ENCODE measurements around the gene SEPTIN5. TPM values are rescaled to one million over a fixed set of nuclear protein-coding genes. Genes with fewer than 3 reads are reported as not detected.

The SEPTIN5 gene
- total and polyA plus RNA-seq, 4 experiments from 2014 or later, result not detected

DNA sequence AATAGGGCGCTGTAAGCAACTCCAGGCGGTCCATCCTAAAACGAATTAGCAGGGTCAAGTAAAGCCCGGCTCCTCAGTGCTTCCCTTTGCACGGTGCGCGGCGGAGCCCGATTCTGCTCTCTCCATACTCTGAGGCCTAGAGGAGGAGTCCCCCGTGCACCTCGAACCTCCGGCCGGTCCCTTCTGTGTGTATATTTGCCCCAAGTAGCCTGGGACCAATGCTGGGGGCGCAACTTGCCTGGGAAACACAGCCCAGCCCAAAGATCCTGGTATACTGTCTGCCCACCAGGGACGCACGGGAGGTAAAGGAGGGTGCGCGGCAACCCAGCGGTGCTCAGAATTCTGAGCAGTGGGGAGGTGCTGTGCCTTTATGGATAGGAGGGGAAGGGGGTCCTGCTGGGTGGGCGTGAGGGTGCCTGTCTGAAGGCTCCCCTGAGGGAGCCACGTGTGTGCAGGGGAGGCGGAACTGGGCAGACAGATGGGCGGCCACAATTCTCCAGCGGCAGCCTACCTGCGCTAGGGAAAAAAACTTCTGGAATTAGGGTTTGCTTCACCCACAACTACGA lies 41.5 kb downstream of the SEPTIN5 start:
- ChIA-PET CTCF (ENCODE audit: partially characterized antibody) (interaction anchor here (0.6 to 5.8 kb wide), 16 partner anchors 8 to 160 kb away, joined by 3 to 61 read pairs (median 3); partner anchors contain the start of genes GNB1L and RTL10), POLR2A (ENCODE audit: partially characterized antibody) (interaction anchor here (0.9 to 1.0 kb wide), 2 partner anchors 136 to 155 kb away, joined by 6 to 8 read pairs; no protein-coding TSS in a partner anchor)
- peaks cover 18 to 37% (median 26%) of the 10 kb centered on the region in 4 donors for H3K4me1 Mint-ChIP-seq
- Histone ChIP-seq H3K27me3 (ENCODE audit: insufficient read depth, low read length) (peaks cover 22% of the 10 kb centered on the region), H3K4me3 (ENCODE audit: low read length in 2 of 2) (peak overlapping the region in 1 of 2 donors; percentile 47), H3K9me3 (ENCODE audit: control insufficient read depth in 1 of 2, low read length in 2 of 2) (no peaks in the 10 kb centered on the region), H3K27ac (ENCODE audit: low read depth, low read length) (no peak overlapping the region), H3K4me1 (ENCODE audit: insufficient read depth, low read length) (peaks cover 33% of the 10 kb centered on the region), H3K36me3 (ENCODE audit: insufficient read depth, low read length) (no peaks in the 10 kb centered on the region)
- H3K36me3 Mint-ChIP-seq, result no peaks in the 10 kb centered on the region
- H3K9me3 Mint-ChIP-seq, result peaks cover 0 to 5% (median 0%) of the 10 kb centered on the region in 8 donors
- intact Hi-C loops (cut with micrococcal nuclease), result loop anchor here (1.0 to 5.0 kb wide), 4 partner anchors 26 to 191 kb away; no protein-coding TSS in a partner anchor
- H3K4me3 Mint-ChIP-seq, result peak overlapping the region; percentile 14 to 83 (median 68)
- H3K27me3 Mint-ChIP-seq, result peaks cover 37 to 38% of the 10 kb centered on the region in 2 donors
- DNase-seq, result no peak
- no peak overlapping the region for H3K27ac Mint-ChIP-seq

DNA sequence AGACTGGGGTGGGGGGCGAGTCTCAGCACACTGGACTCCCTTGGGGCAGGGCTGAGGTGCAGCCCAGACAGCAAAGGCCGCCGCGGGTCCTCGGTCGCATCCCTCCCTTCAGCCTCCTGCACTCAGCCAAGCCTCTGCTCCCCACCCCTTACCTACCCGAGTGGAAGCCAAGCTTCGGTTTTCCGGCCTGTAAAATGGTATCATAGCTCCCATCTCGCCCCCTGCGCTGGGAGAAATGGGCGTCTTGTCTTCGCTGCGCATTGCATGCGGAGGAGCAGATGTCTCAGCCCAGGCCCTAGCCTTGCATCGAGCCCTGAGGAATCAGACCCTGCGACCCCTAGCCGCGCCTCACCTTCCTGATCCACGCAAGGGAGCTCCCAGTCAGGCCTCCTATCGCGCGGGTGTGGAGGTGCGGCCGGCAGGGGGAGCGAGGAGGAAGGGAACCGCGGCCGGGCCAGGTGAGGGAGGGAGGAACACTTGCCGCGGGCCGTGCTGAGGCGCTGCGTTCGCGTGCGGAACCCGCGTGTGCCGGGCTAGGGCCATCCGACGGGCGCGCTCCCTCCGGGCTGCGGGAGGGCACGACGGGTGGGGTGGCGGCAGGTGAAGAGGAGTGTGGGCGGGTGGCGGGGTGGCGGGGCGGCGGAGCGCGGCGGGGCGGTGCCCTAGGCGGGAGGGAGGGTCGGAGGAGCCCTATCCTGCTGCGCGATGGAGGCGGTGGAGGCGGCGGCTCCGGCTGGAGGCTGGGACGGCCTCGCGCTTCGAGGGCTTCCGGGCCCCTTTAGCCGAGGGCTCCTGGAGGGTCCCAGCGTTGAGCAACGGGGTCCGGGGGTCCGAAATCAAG lies 42.2 kb downstream of the SEPTIN5 start:
- Mint-ChIP-seq H3K4me3 (peak overlapping the region; percentile 55 to 83 (median 70)), H3K9me3 (peaks cover 0 to 5% (median 0%) of the 10 kb centered on the region in 8 donors), H3K27me3 (peaks cover 37 to 38% of the 10 kb centered on the region in 2 donors), H3K36me3 (no peaks in the 10 kb centered on the region), H3K27ac (no peak overlapping the region), H3K4me1 (peaks cover 19 to 39% (median 27%) of the 10 kb centered on the region in 4 donors)
- POLR2A ChIA-PET (ENCODE audit: partially characterized antibody), result interaction anchor here (0.9 to 1.0 kb wide), 2 partner anchors 135 to 154 kb away, joined by 6 to 8 read pairs; no protein-coding TSS in a partner anchor
- Histone ChIP-seq H3K4me3 (ENCODE audit: low read length in 2 of 2) (peak overlapping the region in 1 of 2 donors; percentile 47), H3K36me3 (ENCODE audit: insufficient read depth, low read length) (no peaks in the 10 kb centered on the region), H3K4me1 (ENCODE audit: insufficient read depth, low read length) (peaks cover 33% of the 10 kb centered on the region), H3K27me3 (ENCODE audit: insufficient read depth, low read length) (peaks cover 22% of the 10 kb centered on the region), H3K9me3 (ENCODE audit: control insufficient read depth in 1 of 2, low read length in 2 of 2) (no peaks in the 10 kb centered on the region), H3K27ac (ENCODE audit: low read depth, low read length) (no peak overlapping the region)
- intact Hi-C loops (cut with micrococcal nuclease), result loop anchor here (1.0 to 5.0 kb wide), 4 partner anchors 26 to 191 kb away; no protein-coding TSS in a partner anchor
- peak; percentile 61 to 70 (median 66) for DNase-seq
- CTCF ChIA-PET (ENCODE audit: partially characterized antibody), result interaction anchor here (0.6 to 5.8 kb wide), 16 partner anchors 9 to 159 kb away, joined by 3 to 61 read pairs (median 3); partner anchors contain the start of genes GNB1L and RTL10

DNA sequence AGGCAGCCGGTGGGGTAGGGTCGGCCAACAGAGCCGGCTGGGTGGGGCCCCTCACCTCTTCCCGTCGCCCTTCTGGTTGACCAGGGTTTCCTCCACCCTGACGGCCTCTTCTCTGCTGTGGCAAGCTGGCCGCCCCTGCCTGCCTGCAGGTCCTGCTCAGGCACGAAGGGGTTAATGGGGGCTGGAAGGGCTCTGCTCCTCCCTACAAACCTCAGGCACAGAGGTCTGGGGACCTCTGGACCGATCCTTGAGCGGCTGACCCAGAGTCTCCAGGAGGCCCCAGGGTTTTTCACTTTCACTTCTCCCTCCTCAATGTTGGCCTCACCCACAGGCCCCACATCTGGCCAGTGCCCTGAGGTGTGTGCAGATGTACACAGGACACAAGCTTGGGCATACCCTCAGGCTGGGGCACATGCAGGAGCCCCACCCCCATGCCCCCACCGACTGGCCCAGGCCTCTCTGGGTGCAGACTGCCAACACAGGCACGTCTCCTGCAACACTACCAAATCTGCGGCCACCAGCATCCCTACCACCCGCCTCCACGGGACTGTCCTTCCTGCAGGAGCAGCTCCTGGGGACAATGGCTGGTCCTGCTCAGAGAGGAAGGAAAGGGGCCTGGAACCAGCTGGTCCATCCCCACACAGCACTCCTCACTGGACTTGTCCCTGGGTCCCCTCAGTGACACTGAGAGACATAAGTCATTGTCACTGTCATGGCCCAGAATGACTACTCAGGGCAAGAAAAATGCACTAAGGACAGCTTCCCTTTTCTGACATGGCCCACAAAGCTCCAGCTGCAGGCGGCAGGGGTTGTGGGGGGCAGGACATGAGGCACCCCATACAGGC lies 43.1 kb downstream of the SEPTIN5 start:
- Mint-ChIP-seq H3K4me1 (peaks cover 20 to 42% (median 30%) of the 10 kb centered on the region in 4 donors), H3K4me3 (peak overlapping the region in 7 of 8 donors; percentile 35 to 88 (median 74)), H3K27me3 (peaks cover 42 to 43% of the 10 kb centered on the region in 2 donors), H3K27ac (peak overlapping the region in 1 of 7 donors; percentile 68), H3K9me3 (peaks cover 0 to 5% (median 0%) of the 10 kb centered on the region in 8 donors), H3K36me3 (no peaks in the 10 kb centered on the region)
- peak overlapping the region in 1 of 2 donors; percentile 47 for H3K4me3 ChIP-seq (ENCODE audit: low read length in 2 of 2)
- peaks cover 22% of the 10 kb centered on the region for H3K27me3 ChIP-seq (ENCODE audit: insufficient read depth, low read length)
- no peak for DNase-seq
- no peaks in the 10 kb centered on the region for H3K36me3 ChIP-seq (ENCODE audit: insufficient read depth, low read length)
- no peak overlapping the region for H3K27ac ChIP-seq (ENCODE audit: low read depth, low read length)
- POLR2A ChIA-PET (ENCODE audit: partially characterized antibody), result interaction anchor here (1.0 kb wide), 1 partner anchor 153 kb away, joined by 8 read pairs; no protein-coding TSS in a partner anchor
- intact Hi-C loops (cut with micrococcal nuclease), result loop anchor here (5.0 kb wide), 1 partner anchor 135 kb away; no protein-coding TSS in a partner anchor
- no peaks in the 10 kb centered on the region for H3K9me3 ChIP-seq (ENCODE audit: control insufficient read depth in 1 of 2, low read length in 2 of 2)
- H3K4me1 ChIP-seq (ENCODE audit: insufficient read depth, low read length), result peaks cover 33% of the 10 kb centered on the region
- CTCF ChIA-PET (ENCODE audit: partially characterized antibody), result interaction anchor here (0.8 to 5.8 kb wide), 10 partner anchors 27 to 158 kb away, joined by 3 to 61 read pairs (median 4); no protein-coding TSS in a partner anchor

DNA sequence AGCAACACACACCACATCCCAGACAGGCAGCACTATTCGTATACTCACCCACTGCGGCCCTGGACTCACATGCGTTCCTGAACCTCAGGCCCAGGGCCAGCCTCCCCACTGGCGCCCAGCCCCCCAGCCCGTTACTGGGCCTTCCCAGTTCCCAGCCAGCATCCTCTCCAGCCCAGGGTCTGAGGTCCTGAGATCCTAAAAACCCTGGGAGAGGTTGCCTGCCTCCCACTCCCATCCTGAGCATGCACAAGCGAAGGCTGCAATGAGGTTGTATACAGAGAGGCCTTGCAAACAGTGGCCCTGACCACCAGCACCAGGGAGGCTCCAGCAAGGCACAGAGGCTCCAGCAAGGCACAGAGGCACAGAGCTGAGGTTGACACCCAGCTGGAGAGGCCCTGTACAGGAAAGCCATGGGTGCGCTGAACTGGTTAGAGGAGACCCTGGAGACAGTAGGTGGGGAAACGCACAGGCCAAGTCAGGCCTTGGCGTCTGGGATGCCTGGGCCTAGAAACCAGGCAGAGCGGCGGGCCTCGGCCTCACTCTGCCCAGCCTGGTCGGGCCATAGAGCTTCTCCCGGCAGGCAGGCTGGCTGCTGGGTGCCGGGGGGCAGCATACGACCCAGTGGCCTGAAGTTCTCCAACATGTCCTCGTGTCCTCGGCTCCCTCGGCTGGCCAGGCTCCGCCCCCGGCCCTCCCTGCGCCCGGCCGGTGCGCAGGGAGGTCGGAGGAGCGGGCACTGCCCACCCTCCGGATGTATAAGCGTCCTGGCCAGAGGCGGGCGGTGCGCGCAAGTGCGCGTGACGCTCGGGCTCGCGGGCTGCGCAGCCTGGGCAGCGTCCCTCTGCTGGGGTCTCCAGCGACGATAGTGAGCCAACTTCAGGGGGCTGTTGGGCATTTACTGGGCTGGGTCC lies 43.9 kb downstream of the SEPTIN5 start:
- Mint-ChIP-seq H3K27ac (peak overlapping the region in 1 of 7 donors; percentile 68), H3K9me3 (peaks cover 0 to 5% (median 0%) of the 10 kb centered on the region in 8 donors), H3K4me3 (peak overlapping the region in 5 of 8 donors; percentile 51 to 88 (median 74)), H3K4me1 (peaks cover 20 to 42% (median 30%) of the 10 kb centered on the region in 4 donors), H3K36me3 (no peaks in the 10 kb centered on the region), H3K27me3 (peaks cover 42 to 44% of the 10 kb centered on the region in 2 donors)
- DNase-seq, result no peak
- H3K36me3 ChIP-seq (ENCODE audit: insufficient read depth, low read length), result no peaks in the 10 kb centered on the region
- ChIA-PET POLR2A (ENCODE audit: partially characterized antibody) (interaction anchor here (1.4 kb wide), 1 partner anchor 10 kb away, joined by 3 read pairs; no protein-coding TSS in a partner anchor), CTCF (ENCODE audit: partially characterized antibody) (interaction anchor here (0.8 to 5.8 kb wide), 2 partner anchors 28 to 154 kb away, joined by 4 to 61 read pairs; no protein-coding TSS in a partner anchor)
- no peaks in the 10 kb centered on the region for H3K9me3 ChIP-seq (ENCODE audit: control insufficient read depth in 1 of 2, low read length in 2 of 2)
- no peak overlapping the region for H3K27ac ChIP-seq (ENCODE audit: low read depth, low read length)
- H3K4me1 ChIP-seq (ENCODE audit: insufficient read depth, low read length), result peaks cover 33% of the 10 kb centered on the region
- peaks cover 22% of the 10 kb centered on the region for H3K27me3 ChIP-seq (ENCODE audit: insufficient read depth, low read length)
- intact Hi-C loops (cut with micrococcal nuclease), result loop anchor here (5.0 kb wide), 1 partner anchor 134 kb away; no protein-coding TSS in a partner anchor
- no peak overlapping the region for H3K4me3 ChIP-seq (ENCODE audit: low read length in 2 of 2)

DNA sequence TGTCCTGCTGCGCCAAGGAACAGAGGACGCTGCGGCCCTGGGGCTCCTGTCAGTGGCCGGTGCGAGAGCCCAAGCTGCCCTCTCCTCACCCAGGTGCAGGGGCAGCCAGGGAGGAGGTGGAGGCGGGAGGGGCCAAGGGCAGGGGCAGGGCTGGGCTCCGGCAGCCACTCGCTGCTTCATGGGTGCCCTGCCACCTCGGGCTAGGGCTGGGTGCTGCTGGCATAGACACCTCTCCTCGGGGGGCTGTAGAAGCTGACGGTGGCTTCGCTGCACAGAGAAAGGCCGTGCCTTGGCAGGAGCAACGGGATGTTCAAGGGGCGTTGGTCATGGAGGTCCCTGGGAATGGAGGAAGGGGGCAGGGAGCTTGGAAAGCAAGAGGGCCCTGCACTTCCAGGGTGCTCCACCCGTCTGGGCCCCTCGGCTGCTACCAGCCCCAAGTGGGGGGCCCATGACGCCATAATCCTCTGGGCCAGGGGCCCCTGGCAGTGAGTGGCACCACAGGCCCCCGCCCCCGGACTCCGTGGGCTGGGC lies 44.7 kb downstream of the SEPTIN5 start:
- intact Hi-C loops (cut with micrococcal nuclease), result loop anchor here (5.0 kb wide), 1 partner anchor 133 kb away; no protein-coding TSS in a partner anchor
- H3K27me3 Mint-ChIP-seq, result peaks cover 40 to 41% of the 10 kb centered on the region in 2 donors
- Histone ChIP-seq H3K36me3 (ENCODE audit: insufficient read depth, low read length) (no peaks in the 10 kb centered on the region), H3K9me3 (ENCODE audit: control insufficient read depth in 1 of 2, low read length in 2 of 2) (no peaks in the 10 kb centered on the region), H3K27me3 (ENCODE audit: insufficient read depth, low read length) (peaks cover 22% of the 10 kb centered on the region), H3K4me3 (ENCODE audit: low read length in 2 of 2) (no peak overlapping the region), H3K4me1 (ENCODE audit: insufficient read depth, low read length) (peaks cover 33% of the 10 kb centered on the region), H3K27ac (ENCODE audit: low read depth, low read length) (no peak overlapping the region)
- H3K9me3 Mint-ChIP-seq, result peaks cover 0 to 5% (median 0%) of the 10 kb centered on the region in 8 donors
- POLR2A ChIA-PET (ENCODE audit: partially characterized antibody), result interaction anchor here (1.4 kb wide), 1 partner anchor 11 kb away, joined by 3 read pairs; no protein-coding TSS in a partner anchor
- H3K36me3 Mint-ChIP-seq, result no peaks in the 10 kb centered on the region
- CTCF ChIA-PET (ENCODE audit: partially characterized antibody), result no interaction called here
- H3K4me3 Mint-ChIP-seq, result peak overlapping the region in 2 of 8 donors; percentile 36 to 46
- no peak for DNase-seq
- H3K4me1 Mint-ChIP-seq, result peaks cover 20 to 42% (median 30%) of the 10 kb centered on the region in 4 donors
- H3K27ac Mint-ChIP-seq, result no peak overlapping the region
